ENCODE measurements around the gene DGUOK. TPM values are rescaled to one million over a fixed set of nuclear protein-coding genes. Genes with fewer than 3 reads are reported as not detected.

The DGUOK gene
- total RNA-seq, 1 experiment from 2014 or later, result 100 TPM

DNA sequence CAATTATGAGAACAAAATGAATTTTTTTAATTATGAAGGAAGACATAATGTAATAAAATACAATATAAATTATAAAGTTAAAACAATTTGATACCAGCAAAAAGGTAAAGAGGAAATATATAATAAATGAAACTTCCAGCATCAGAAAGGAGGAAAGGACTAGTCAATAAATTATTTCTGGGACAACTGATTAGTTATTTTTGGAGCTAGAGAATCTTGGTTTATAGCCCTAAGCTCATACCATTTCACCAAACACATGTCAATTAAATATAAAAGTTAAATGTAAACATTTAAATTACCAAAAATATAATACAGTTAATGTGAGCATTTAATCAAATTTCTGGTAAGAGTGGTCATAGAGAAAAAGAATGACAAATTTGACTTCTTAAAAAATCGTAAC, 21.7 kb upstream of the DGUOK start:
- ChIA-PET RAD21 (ENCODE audit: low non-redundant PET in 1 of 2, low total read pairs in 2 of 2, uncharacterized antibody in 2 of 2, unreplicated experiment in 2 of 2) (interaction anchor here in 1 of 2 experiments (0.7 kb wide), 1 partner anchor 45 kb away, joined by 3 read pairs; no protein-coding TSS in a partner anchor), CTCF (interaction anchor here (0.7 kb wide), 1 partner anchor 16 kb away, joined by 3 read pairs; no protein-coding TSS in a partner anchor), POLR2A (no interaction called here)
- Histone ChIP-seq H3K4me3 (replicated peaks in 1 of 2; ENCODE audit: low read depth in 1 of 2, low read length in 2 of 2) (no peak overlapping the region), H3K27me3 (ENCODE audit: insufficient read depth, low read length) (no peaks in the 10 kb centered on the region), H3K4me2 (ENCODE audit: low read length) (no peak overlapping the region), H3K9me3 (ENCODE audit: control insufficient read depth in 1 of 2, insufficient read depth in 1 of 2, low read depth in 1 of 2, low read length in 2 of 2) (no peaks in the 10 kb centered on the region), H3K36me3 (ENCODE audit: control insufficient read depth in 1 of 2, insufficient read depth in 2 of 2, low read length in 2 of 2) (no peaks in the 10 kb centered on the region), H3K9me2 (ENCODE audit: insufficient read depth) (no peaks in the 10 kb centered on the region), H3K4me1 (ENCODE audit: control insufficient read depth in 1 of 2, insufficient read depth in 2 of 2, low read length in 2 of 2) (no peaks in the 10 kb centered on the region), H4K20me1 (ENCODE audit: insufficient read depth) (no peaks in the 10 kb centered on the region), H3K79me2 (ENCODE audit: insufficient read depth, low read length) (no peaks in the 10 kb centered on the region), H2AFZ (ENCODE audit: low read depth, low read length, poor library complexity, severe bottlenecking) (no peak overlapping the region), H3K27ac (ENCODE audit: low read depth, low read length) (no peak overlapping the region), H3K9ac (ENCODE audit: low read length) (no peak overlapping the region)
- ATAC-seq (no peak), DNase-seq (ENCODE audit: low read depth, low spot score) (no peak)
- TF ChIP-seq ELF1 (IDR thresholded peaks at IDR 0.05; ENCODE audit: borderline replicate concordance, low read depth), result no peak
- no peak for TF ChIP-seq EZH2phosphoT487 (IDR thresholded peaks at IDR 0.05; ENCODE audit: borderline replicate concordance)
- no peak for TF ChIP-seq EGR1 (IDR thresholded peaks at IDR 0.05; ENCODE audit: low read depth)
- TF ChIP-seq, protein P1, sequence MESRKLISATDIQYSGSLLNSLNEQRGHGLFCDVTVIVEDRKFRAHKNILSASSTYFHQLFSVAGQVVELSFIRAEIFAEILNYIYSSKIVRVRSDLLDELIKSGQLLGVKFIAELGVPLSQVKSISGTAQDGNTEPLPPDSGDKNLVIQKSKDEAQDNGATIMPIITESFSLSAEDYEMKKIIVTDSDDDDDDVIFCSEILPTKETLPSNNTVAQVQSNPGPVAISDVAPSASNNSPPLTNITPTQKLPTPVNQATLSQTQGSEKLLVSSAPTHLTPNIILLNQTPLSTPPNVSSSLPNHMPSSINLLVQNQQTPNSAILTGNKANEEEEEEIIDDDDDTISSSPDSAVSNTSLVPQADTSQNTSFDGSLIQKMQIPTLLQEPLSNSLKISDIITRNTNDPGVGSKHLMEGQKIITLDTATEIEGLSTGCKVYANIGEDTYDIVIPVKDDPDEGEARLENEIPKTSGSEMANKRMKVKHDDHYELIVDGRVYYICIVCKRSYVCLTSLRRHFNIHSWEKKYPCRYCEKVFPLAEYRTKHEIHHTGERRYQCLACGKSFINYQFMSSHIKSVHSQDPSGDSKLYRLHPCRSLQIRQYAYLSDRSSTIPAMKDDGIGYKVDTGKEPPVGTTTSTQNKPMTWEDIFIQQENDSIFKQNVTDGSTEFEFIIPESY (IDR thresholded peaks at IDR 0.05; ENCODE audit: extremely low read depth, insufficient replicate concordance, low read length), result no peak
- no peak for TF ChIP-seq CBX3 (IDR thresholded peaks at IDR 0.05; ENCODE audit: low read depth)
- TF ChIP-seq ZFX (IDR thresholded peaks at IDR 0.05), result no peak
- TF ChIP-seq SP1 (IDR thresholded peaks at IDR 0.05; ENCODE audit: low read depth), result no peak
- BruUV-seq (replicated peaks), result no TSS peak
- intact Hi-C loops (cut with micrococcal nuclease), result no loop called here

DNA sequence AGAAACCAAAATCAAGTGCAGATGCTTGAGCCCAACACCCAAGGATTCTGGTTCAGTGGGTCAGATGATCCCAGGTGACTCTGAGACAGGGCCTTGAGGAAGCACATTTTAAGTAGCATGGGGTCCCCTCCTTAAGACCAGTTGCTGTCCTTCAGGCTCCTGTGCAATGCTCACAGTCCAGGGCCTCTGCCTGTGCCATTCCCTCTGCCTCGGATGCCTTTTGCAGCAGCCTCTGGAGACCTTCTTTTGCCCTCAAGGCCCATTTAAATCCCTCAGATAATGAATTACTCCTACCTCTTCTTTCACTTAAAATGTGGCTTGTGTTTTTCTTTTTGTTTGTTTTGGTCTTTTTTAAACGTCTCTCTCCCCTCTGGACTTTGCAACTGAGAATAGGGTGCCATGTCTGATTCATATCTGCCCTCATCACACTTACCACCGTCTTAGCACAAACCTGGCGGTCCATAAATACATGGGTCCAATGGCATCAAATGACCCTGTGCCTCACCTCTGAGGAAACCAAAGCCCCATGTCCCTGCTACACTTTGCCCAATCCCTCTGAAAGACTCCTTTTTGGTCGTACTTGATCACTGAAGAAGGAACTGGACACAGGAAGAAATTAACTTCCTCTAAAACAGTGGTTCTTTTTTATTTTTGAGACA, 19.7 kb upstream of the DGUOK start:
- ATAC-seq (no peak), DNase-seq (ENCODE audit: low read depth, low spot score) (no peak)
- Histone ChIP-seq H3K4me2 (ENCODE audit: low read length) (no peak overlapping the region), H3K9ac (ENCODE audit: low read length) (no peak overlapping the region), H4K20me1 (ENCODE audit: insufficient read depth) (no peaks in the 10 kb centered on the region), H2AFZ (ENCODE audit: low read depth, low read length, poor library complexity, severe bottlenecking) (no peak overlapping the region), H3K9me2 (ENCODE audit: insufficient read depth) (no peaks in the 10 kb centered on the region), H3K27me3 (ENCODE audit: insufficient read depth, low read length) (no peaks in the 10 kb centered on the region), H3K4me3 (replicated peaks in 1 of 2; ENCODE audit: low read depth in 1 of 2, low read length in 2 of 2) (no peak overlapping the region), H3K9me3 (ENCODE audit: control insufficient read depth in 1 of 2, insufficient read depth in 1 of 2, low read depth in 1 of 2, low read length in 2 of 2) (no peaks in the 10 kb centered on the region), H3K4me1 (ENCODE audit: control insufficient read depth in 1 of 2, insufficient read depth in 2 of 2, low read length in 2 of 2) (no peaks in the 10 kb centered on the region), H3K36me3 (ENCODE audit: control insufficient read depth in 1 of 2, insufficient read depth in 2 of 2, low read length in 2 of 2) (no peaks in the 10 kb centered on the region), H3K27ac (ENCODE audit: low read depth, low read length) (no peak overlapping the region), H3K79me2 (ENCODE audit: insufficient read depth, low read length) (no peaks in the 10 kb centered on the region)
- ChIA-PET CTCF (interaction anchor here (1.3 kb wide), 1 partner anchor 14 kb away, joined by 5 read pairs; no protein-coding TSS in a partner anchor), RAD21 (ENCODE audit: low non-redundant PET in 1 of 2, low total read pairs in 2 of 2, uncharacterized antibody in 2 of 2, unreplicated experiment in 2 of 2) (interaction anchor here in 1 of 2 experiments (0.7 kb wide), 1 partner anchor 240 kb away, joined by 3 read pairs; no protein-coding TSS in a partner anchor), POLR2A (no interaction called here)
- no TSS peak for BruUV-seq (replicated peaks)
- intact Hi-C loops (cut with micrococcal nuclease), result no loop called here
- no peak for TF ChIP-seq CBX3 (IDR thresholded peaks at IDR 0.05; ENCODE audit: low read depth)
- no peak for TF ChIP-seq EGR1 (IDR thresholded peaks at IDR 0.05; ENCODE audit: low read depth)
- no peak for TF ChIP-seq CEBPB (IDR thresholded peaks at IDR 0.05; ENCODE audit: low read depth)
- no peak for TF ChIP-seq EZH2phosphoT487 (IDR thresholded peaks at IDR 0.05; ENCODE audit: borderline replicate concordance)
- no peak for TF ChIP-seq RAD21 (IDR thresholded peaks at IDR 0.05; ENCODE audit: low read depth)
- TF ChIP-seq SIN3A (IDR thresholded peaks at IDR 0.05; ENCODE audit: low read depth), result no peak
- no peak for TF ChIP-seq ELF1 (IDR thresholded peaks at IDR 0.05; ENCODE audit: borderline replicate concordance, low read depth)
- no peak for TF ChIP-seq YY1 (IDR thresholded peaks at IDR 0.05; ENCODE audit: extremely low read depth, insufficient replicate concordance, low read depth, low read length)
- no peak for TF ChIP-seq POLR2AphosphoS5 (IDR thresholded peaks at IDR 0.05; ENCODE audit: low read depth, low read length)

All from HCT116 (cell line).